Measurements from ENCODE around the gene FLNB.

FLNB gene

DNA sequence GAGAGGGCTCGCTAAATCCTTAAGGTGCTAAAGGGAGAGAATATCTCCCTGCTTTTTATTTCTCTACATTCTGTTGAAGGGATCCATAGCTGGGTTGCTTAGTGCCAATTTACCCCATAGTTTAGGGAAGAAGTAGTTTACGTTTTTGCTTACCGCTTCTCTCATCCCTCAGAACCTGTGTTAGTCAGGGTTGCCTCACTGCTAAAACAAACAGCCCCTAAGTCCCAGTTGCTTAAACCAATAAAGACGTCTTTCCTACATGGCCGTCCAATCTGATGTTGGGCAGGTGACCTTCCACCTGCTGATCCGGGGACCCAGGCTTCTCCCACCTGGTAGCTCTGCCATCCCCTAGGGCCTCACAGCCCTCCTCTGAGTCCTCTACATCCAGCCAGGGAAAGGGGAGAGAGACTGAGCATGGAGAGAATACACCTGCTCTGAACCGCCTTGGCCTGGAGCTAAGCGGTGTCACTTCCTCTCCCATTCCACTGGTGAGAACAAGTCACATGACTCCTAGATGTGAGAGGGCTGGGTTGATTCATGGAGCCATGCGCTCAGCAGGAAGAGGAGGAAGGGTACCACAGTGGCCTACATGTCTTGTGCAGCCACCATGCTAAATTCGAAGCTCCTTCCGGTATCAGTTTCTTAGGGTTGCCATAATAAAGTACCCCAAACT, 176.2 kb downstream of the FLNB start:
- no peaks in the 10 kb centered on the region for H3K79me2 ChIP-seq (ENCODE audit: insufficient read depth, low read length)
- H3K36me3 ChIP-seq (ENCODE audit: insufficient read depth, low read length) = no peaks in the 10 kb centered on the region
- no peaks in the 10 kb centered on the region for H3K4me1 ChIP-seq (ENCODE audit: insufficient read depth, low read length, severe bottlenecking)
- no peak overlapping the region for H3K9ac ChIP-seq (ENCODE audit: low read length)
- no peaks in the 10 kb centered on the region for H3F3A ChIP-seq (ENCODE audit: insufficient read depth, low read length)
- no peak overlapping the region for H3K27ac ChIP-seq (ENCODE audit: low read depth, low read length, poor library complexity, severe bottlenecking)
- H2AFZ ChIP-seq (ENCODE audit: low read length) = no peak overlapping the region
- H3K27me3 ChIP-seq (ENCODE audit: insufficient read depth, low read length) = no peaks in the 10 kb centered on the region
- H3K4me2 ChIP-seq (ENCODE audit: low read length) = no peak overlapping the region
- no peak overlapping the region for H3K4me3 ChIP-seq (ENCODE audit: low read depth, low read length, poor library complexity, severe bottlenecking)
- TF ChIP-seq, protein P1, sequence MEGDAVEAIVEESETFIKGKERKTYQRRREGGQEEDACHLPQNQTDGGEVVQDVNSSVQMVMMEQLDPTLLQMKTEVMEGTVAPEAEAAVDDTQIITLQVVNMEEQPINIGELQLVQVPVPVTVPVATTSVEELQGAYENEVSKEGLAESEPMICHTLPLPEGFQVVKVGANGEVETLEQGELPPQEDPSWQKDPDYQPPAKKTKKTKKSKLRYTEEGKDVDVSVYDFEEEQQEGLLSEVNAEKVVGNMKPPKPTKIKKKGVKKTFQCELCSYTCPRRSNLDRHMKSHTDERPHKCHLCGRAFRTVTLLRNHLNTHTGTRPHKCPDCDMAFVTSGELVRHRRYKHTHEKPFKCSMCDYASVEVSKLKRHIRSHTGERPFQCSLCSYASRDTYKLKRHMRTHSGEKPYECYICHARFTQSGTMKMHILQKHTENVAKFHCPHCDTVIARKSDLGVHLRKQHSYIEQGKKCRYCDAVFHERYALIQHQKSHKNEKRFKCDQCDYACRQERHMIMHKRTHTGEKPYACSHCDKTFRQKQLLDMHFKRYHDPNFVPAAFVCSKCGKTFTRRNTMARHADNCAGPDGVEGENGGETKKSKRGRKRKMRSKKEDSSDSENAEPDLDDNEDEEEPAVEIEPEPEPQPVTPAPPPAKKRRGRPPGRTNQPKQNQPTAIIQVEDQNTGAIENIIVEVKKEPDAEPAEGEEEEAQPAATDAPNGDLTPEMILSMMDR (IDR thresholded peaks at IDR 0.05; ENCODE audit: low read length) = no peak
- no peak for TF ChIP-seq EZH2 (IDR thresholded peaks at IDR 0.05; ENCODE audit: borderline replicate concordance, low read length)
- H3K9me2 ChIP-seq (ENCODE audit: low read depth, low read length) = no peaks in the 10 kb centered on the region
- H3K9me3 ChIP-seq (ENCODE audit: low read length) = no peaks in the 10 kb centered on the region
- H4K20me1 ChIP-seq (ENCODE audit: insufficient read depth, low read length) = no peaks in the 10 kb centered on the region

DNA sequence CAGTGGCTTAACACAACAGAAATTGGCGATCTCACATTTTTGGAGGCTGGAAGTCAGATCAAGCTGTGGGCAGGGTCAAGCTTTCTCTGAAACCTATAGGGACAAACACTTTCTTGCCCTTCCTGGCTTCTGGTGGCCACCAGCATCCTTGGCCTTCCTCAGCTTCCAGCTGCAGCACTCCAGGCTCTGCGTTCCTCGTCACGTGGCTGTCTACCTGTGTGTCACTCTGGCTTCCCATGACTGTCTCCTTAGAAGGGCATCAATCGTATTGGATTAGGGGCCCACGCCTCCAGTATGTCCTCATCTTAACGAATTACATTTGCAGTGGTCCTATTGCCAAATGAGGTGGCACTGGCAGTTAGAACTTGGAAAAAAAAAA, 176.7 kb downstream of the FLNB start:
- H3K4me3 ChIP-seq (ENCODE audit: low read depth, low read length, poor library complexity, severe bottlenecking) = no peak overlapping the region
- no peaks in the 10 kb centered on the region for H3K9me3 ChIP-seq (ENCODE audit: low read length)
- no peak overlapping the region for H3K9ac ChIP-seq (ENCODE audit: low read length)
- H3K27ac ChIP-seq (ENCODE audit: low read depth, low read length, poor library complexity, severe bottlenecking) = no peak overlapping the region
- no peaks in the 10 kb centered on the region for H3K79me2 ChIP-seq (ENCODE audit: insufficient read depth, low read length)
- no peaks in the 10 kb centered on the region for H3K4me1 ChIP-seq (ENCODE audit: insufficient read depth, low read length, severe bottlenecking)
- no peaks in the 10 kb centered on the region for H3K9me2 ChIP-seq (ENCODE audit: low read depth, low read length)
- no peak overlapping the region for H2AFZ ChIP-seq (ENCODE audit: low read length)
- no peaks in the 10 kb centered on the region for H3F3A ChIP-seq (ENCODE audit: insufficient read depth, low read length)
- no peaks in the 10 kb centered on the region for H4K20me1 ChIP-seq (ENCODE audit: insufficient read depth, low read length)
- no peak for TF ChIP-seq EZH2 (IDR thresholded peaks at IDR 0.05; ENCODE audit: borderline replicate concordance, low read length)
- TF ChIP-seq, protein P1 (IDR thresholded peaks at IDR 0.05; ENCODE audit: low read length) = no peak
- no peaks in the 10 kb centered on the region for H3K27me3 ChIP-seq (ENCODE audit: insufficient read depth, low read length)
- H3K36me3 ChIP-seq (ENCODE audit: insufficient read depth, low read length) = no peaks in the 10 kb centered on the region
- H3K4me2 ChIP-seq (ENCODE audit: low read length) = no peak overlapping the region

DNA sequence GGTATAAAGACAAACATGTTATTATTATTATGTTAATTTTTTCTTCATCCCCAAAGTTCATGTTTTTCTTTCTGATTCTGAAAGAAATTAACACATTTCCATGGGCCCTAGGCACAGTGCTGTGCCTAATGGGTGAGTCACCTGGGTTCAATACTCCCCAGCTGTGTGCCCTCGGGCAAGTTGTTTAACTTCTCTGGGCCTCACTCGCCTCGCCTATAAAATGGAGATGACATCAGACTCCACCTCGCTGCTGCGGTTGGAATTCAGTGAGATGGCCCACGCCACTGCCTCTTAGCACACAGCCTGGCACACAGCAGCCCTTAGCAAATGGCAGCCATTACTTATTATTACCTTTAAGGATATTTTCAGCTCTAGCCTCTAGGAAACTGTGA, 179.9 kb downstream of the FLNB start:
- Histone ChIP-seq H3F3A (ENCODE audit: insufficient read depth, low read length) (no peaks in the 10 kb centered on the region), H3K9me3 (ENCODE audit: low read length) (no peaks in the 10 kb centered on the region), H3K27ac (ENCODE audit: low read depth, low read length, poor library complexity, severe bottlenecking) (no peak overlapping the region), H4K20me1 (ENCODE audit: insufficient read depth, low read length) (no peaks in the 10 kb centered on the region), H3K4me3 (ENCODE audit: low read depth, low read length, poor library complexity, severe bottlenecking) (no peak overlapping the region), H3K4me1 (ENCODE audit: insufficient read depth, low read length, severe bottlenecking) (no peaks in the 10 kb centered on the region), H3K36me3 (ENCODE audit: insufficient read depth, low read length) (no peaks in the 10 kb centered on the region), H2AFZ (ENCODE audit: low read length) (no peak overlapping the region), H3K9ac (ENCODE audit: low read length) (no peak overlapping the region), H3K27me3 (ENCODE audit: insufficient read depth, low read length) (no peaks in the 10 kb centered on the region), H3K9me2 (ENCODE audit: low read depth, low read length) (no peaks in the 10 kb centered on the region), H3K4me2 (ENCODE audit: low read length) (no peak overlapping the region), H3K79me2 (ENCODE audit: insufficient read depth, low read length) (no peaks in the 10 kb centered on the region)
- no peak for TF ChIP-seq EZH2 (IDR thresholded peaks at IDR 0.05; ENCODE audit: borderline replicate concordance, low read length)
- TF ChIP-seq, protein P1 (IDR thresholded peaks at IDR 0.05; ENCODE audit: low read length) = no peak
